ENCODE data around the gene MS4A7.

Gene MS4A7

DNA sequence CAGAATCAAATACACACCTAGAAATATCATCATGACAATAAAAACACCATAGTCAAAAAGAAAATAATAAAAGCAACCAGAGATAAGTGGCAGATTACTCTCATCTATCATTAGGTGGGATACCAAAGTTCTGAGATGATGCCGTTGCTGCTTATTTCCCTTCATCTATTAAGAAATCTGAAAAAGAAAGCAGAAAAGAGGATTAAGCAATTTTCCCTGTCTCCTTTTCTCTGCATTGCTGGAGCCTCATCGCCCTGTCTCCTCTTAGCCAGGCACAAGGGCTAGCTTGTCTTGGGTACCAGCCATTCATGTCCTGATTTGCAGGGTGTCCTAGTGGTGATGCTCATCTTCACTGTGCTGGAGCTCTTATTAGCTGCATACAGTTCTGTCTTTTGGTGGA is 14.0 kb downstream of the MS4A7 start:
- Mint-ChIP-seq H3K4me1 (peaks cover 19% of the 10 kb centered on the region), H3K9me3 (no peaks in the 10 kb centered on the region), H3K4me3 (no peak overlapping the region), H3K27me3 (no peaks in the 10 kb centered on the region), H3K27ac (no peak overlapping the region), H3K36me3 (ENCODE audit: low read depth) (no peaks in the 10 kb centered on the region)
- no peak for ATAC-seq
- DNase-seq: no peak

DNA sequence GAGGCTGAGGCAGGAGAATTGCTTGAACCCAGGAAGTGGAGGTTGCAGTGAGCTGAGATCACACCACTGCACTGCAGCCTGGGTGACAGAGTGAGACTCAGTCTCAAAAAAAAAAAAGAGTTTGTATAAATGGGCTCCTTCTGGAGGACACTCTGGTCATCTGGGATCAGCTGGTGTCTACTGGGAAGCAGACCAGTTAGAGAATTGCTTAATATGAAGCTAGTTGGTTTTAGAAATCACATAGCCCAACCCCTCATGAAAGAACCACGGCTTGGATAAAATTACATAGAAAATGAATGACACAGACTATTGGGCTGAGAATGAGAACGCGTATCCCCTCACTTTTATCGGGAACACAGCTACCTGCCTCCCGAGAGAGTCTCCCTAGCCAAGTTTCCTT is 14.7 kb downstream of the MS4A7 start:
- no peak for DNase-seq
- Mint-ChIP-seq H3K36me3 (ENCODE audit: low read depth) (no peaks in the 10 kb centered on the region), H3K4me1 (peaks cover 20% of the 10 kb centered on the region), H3K9me3 (no peaks in the 10 kb centered on the region), H3K27me3 (no peaks in the 10 kb centered on the region), H3K27ac (no peak overlapping the region), H3K4me3 (no peak overlapping the region)
- ATAC-seq: no peak

DNA sequence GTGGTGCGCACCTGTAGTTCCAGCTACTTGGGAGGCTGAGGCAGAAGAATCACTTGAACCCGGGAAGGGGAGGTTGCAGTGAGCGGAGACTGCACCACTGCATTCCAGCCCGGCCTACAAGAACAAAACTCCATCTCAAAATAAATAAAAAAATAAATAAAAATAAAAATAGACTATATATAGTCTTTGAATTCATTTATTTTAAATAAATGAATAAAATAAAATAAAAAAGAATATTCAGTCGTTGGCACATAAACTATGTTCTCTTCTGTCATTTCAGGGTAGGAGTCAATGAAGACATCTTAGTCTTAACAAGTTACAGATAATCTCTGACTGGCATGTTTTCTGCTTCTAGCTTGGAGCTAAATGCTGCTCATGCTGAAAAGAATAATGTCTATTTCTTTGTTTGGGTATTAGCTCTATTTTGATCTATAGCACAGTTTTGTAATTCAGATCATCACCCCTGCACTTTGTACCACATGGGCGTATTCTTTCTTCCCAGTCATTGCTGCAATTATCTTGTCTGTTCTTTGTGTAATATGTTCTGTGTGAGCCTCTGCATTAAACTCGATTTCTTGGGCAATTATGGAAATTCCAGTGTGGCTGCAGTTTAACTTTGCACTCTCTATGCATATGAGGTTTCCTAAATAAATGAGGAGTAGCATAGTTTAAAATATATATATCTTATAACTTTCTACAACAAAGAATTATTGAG is 16.5 kb downstream of the MS4A7 start:
- no peaks in the 10 kb centered on the region for H3K9me3 Mint-ChIP-seq
- DNase-seq (no peak), ATAC-seq (no peak)
- no peak overlapping the region for H3K27ac Mint-ChIP-seq
- no peaks in the 10 kb centered on the region for H3K36me3 Mint-ChIP-seq (ENCODE audit: low read depth)
- H3K27me3 Mint-ChIP-seq: no peaks in the 10 kb centered on the region
- no peak overlapping the region for H3K4me3 Mint-ChIP-seq
- peaks cover 12% of the 10 kb centered on the region for H3K4me1 Mint-ChIP-seq

DNA sequence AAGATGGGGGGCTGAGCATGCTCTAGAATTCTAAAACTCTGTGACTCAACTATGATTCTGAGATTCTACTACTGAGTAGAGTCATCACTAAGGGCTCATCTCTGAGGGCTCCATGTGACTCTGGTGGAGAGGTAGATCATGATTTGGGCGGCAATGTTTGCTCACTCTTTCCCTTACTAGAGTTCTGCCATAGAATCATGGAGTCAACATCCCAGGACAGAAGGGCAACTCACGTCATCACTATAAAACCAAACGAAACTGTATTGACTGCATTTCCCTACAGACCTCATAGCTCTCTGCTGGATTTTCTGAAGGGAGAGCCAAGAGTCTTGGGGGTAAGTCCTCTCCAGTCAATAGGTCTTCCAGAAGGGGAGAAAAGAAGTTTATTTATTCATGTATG is 18.1 kb downstream of the MS4A7 start, which contains the start of gene MS4A14:
Gene MS4A14 (plus strand): TSS at position 78 of the 400 bp plus-strand sequence. CDS start 120 bp downstream, at position 198.
- H3K4me3 Mint-ChIP-seq: no peak within 1 kb of the TSS
- DNase-seq (no peak), ATAC-seq (no peak)
- H3K9me3 Mint-ChIP-seq: no peaks in the 10 kb centered on the region
- peaks cover 10% of the 10 kb centered on the region for H3K4me1 Mint-ChIP-seq
- peak within 1 kb of the TSS; percentile 13 for H3K27ac Mint-ChIP-seq
- no peaks in the 10 kb centered on the region for H3K36me3 Mint-ChIP-seq (ENCODE audit: low read depth)
- H3K27me3 Mint-ChIP-seq: no peaks in the 10 kb centered on the region

DNA sequence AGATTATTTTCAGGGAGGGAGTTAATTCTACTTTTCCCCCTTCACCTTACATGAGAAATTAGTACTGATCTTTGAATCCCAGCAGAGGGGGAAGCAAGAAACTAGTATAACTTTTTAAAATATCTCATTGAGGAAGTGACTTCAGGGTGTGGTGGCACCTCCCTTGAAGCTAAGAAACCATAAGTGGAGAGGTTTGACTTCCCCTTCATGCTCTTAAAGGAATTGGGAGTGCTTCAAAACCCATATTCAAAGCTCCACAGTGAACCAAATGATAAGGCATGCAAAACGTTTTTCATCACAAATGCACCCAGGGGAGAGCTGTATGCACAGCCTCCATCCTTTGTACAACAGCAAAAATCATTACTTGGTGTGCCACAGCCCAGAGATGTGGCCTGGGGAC is 18.5 kb downstream of the MS4A7 start:
- DNase-seq (no peak), ATAC-seq (no peak)
- Mint-ChIP-seq H3K36me3 (ENCODE audit: low read depth) (no peaks in the 10 kb centered on the region), H3K9me3 (no peaks in the 10 kb centered on the region), H3K4me1 (peaks cover 10% of the 10 kb centered on the region), H3K4me3 (no peak overlapping the region), H3K27me3 (no peaks in the 10 kb centered on the region), H3K27ac (no peak overlapping the region)

DNA sequence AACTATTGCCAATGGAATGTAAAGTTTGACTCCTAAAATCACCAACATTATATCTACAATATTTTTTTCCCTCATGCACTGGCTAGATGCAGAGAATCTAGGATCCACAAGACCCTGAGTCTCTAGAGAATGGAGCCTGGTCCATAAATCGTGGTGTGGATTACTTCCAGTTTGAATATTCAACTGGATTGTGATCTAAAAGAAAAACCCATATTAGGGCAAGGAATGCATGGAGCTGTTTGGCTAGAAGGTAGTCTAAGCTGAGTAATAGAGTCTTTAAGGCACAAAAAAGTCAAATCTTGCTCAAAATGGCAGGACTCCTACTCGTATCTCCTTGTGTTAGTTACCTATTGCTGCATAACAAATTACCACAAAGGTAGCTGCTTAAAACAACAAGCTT is 41.7 kb downstream of the MS4A7 start:
- H3K27ac Mint-ChIP-seq: no peak overlapping the region
- DNase-seq (no peak), ATAC-seq (no peak)
- H3K36me3 Mint-ChIP-seq (ENCODE audit: low read depth): no peaks in the 10 kb centered on the region
- H3K27me3 Mint-ChIP-seq: peaks cover 15% of the 10 kb centered on the region
- peaks cover 6% of the 10 kb centered on the region for H3K9me3 Mint-ChIP-seq
- H3K4me3 Mint-ChIP-seq: no peak overlapping the region
- no peaks in the 10 kb centered on the region for H3K4me1 Mint-ChIP-seq

DNA sequence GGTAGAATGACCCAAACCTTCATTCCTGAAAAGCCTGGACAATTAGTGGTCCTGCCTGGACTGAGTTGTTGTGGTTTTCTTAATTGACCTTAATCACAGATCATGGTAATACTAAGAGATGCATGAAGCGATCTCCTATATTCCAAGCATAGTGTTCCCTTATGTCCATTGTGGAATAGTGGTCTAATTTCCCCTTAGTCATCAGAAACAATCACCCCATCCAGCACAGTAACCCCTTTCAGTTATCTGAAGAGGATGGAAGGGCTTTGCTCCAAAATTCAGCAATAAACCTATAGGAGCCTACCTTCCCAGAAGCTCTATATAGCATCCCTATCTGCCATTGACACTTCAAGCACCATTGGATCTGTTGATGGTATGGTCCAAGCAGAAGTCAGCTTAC is 44.3 kb downstream of the MS4A7 start:
- no peak for DNase-seq
- Mint-ChIP-seq H3K27me3 (peaks cover 9% of the 10 kb centered on the region), H3K4me1 (no peaks in the 10 kb centered on the region), H3K36me3 (ENCODE audit: low read depth) (no peaks in the 10 kb centered on the region), H3K4me3 (no peak overlapping the region), H3K9me3 (peaks cover 6% of the 10 kb centered on the region), H3K27ac (no peak overlapping the region)
- ATAC-seq: no peak

DNA sequence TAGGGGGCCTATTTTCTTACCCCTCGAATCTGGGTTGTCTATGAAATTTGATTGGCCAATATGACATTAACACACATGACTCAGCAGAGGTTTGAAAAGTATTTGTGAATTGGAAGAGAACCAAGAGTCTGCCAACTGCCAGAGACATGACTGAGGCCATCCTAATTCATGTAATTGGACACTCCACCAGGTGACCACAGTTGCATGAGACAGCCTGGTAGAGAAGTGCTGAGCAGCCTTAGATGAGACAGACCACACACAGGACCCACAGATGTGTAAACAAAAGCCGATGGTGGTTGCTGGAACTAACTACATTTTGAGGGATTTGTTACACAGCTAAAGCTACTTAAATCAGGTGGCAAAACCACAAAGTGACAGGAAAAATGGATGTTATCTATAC is 50.2 kb downstream of the MS4A7 start:
- H3K9me3 Mint-ChIP-seq: no peaks in the 10 kb centered on the region
- H3K36me3 Mint-ChIP-seq (ENCODE audit: low read depth): no peaks in the 10 kb centered on the region
- no peak for DNase-seq
- no peaks in the 10 kb centered on the region for H3K27me3 Mint-ChIP-seq
- H3K4me1 Mint-ChIP-seq: no peaks in the 10 kb centered on the region
- peak; percentile 24 for ATAC-seq
- no peak overlapping the region for H3K4me3 Mint-ChIP-seq
- H3K27ac Mint-ChIP-seq: no peak overlapping the region

DNA sequence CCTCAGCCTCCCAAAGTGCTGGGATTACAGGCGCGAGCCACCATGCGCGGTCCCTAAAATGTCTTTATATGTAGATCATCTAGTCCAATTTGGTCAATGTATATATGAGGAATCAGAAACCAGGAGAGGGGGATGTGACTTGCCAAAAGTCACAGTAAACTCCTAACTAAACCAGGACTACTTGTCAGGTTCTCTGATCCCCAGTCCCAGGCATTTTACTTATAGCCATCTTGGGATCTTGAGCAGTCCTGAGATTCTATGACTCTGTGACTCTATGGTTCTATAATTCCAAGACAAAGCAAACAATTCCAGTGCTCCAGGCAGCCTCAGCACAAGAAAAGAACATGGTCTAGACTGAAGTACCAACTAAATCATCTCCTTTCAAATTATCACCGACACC is 50.9 kb downstream of the MS4A7 start, which contains the start of gene MS4A5:
Gene MS4A5 (plus strand): TSS at position 301 of the 400 bp plus-strand sequence. CDS start 103 bp downstream, outside the sequence.
- Mint-ChIP-seq H3K4me1 (no peaks in the 10 kb centered on the region), H3K36me3 (ENCODE audit: low read depth) (no peaks in the 10 kb centered on the region), H3K9me3 (no peaks in the 10 kb centered on the region), H3K27me3 (no peaks in the 10 kb centered on the region), H3K4me3 (no peak within 1 kb of the TSS), H3K27ac (no peak within 1 kb of the TSS)
- no peak for ATAC-seq
- DNase-seq: no peak

DNA sequence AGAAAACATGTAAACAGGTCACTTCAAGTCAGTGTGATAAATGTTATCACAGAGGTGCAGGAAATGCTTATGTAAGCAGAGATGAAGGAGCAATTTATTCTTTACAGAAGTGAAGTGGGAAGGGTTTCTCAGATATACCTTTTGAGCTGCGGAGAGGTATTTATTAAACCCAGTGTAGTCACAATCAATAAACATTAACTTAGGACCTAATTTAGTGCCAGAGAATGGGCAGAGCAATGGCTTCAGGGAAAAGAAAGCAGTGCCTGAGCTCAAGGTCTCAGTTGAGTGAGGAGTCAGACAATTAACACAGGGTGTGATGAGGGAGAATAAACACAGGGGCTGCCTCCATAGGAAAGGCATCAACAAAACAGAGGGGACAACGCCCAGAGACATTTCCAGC is 52.9 kb downstream of the MS4A7 start:
- Mint-ChIP-seq H3K27me3 (no peaks in the 10 kb centered on the region), H3K9me3 (no peaks in the 10 kb centered on the region), H3K36me3 (ENCODE audit: low read depth) (no peaks in the 10 kb centered on the region), H3K4me1 (no peaks in the 10 kb centered on the region), H3K4me3 (no peak overlapping the region), H3K27ac (no peak overlapping the region)
- no peak for DNase-seq
- no peak for ATAC-seq

DNA sequence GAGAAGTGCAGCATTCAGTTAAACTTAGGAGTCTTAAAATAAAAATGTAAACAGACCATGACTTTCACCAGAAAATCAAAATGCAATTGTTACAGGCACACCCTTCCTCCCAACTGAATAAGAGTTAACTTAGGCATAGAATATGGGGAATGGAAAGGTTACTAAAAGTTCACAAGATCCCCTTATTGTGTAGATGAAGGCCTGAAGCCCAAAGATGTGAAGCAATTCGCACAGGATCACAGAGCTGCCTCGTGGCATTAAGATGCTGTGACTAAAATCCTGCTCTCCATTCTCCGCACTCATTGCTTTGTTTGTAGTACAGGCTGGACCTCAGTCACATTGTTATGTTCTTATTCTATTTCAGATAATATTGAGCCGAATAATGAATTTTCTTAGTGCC is 55.1 kb downstream of the MS4A7 start:
- H3K36me3 Mint-ChIP-seq (ENCODE audit: low read depth): no peaks in the 10 kb centered on the region
- no peaks in the 10 kb centered on the region for H3K4me1 Mint-ChIP-seq
- ATAC-seq (no peak), DNase-seq (no peak)
- no peak overlapping the region for H3K27ac Mint-ChIP-seq
- H3K4me3 Mint-ChIP-seq: no peak overlapping the region
- no peaks in the 10 kb centered on the region for H3K27me3 Mint-ChIP-seq
- H3K9me3 Mint-ChIP-seq: no peaks in the 10 kb centered on the region

All from activated naive CD8-positive, alpha-beta T cell treated with anti-CD3 and anti-CD28 coated beads, Interleukin-2, amount 50 U/mL, for 24 hours (primary cell).